SK-N-SH treated with all-trans-retinoic acid at 6 μM for 48 hours (cell line): ENCODE data around the gene ING3.

ENCODE experiments used
- ARNTL ChIP-seq: fragments of 450-650 bp; formaldehyde crosslinking; IDR thresholded peaks from 2 replicates; pipeline ENCODE4 v1.5.0; 2020; ENCODE audit warnings: low read depth, mild to moderate bottlenecking, moderate library complexity, borderline replicate concordance
- BACH2 ChIP-seq: fragments of 250-450 bp; sonication (Bioruptor Pico); IDR thresholded peaks from 2 replicates; pipeline ENCODE4 v1.9.0; 2021; ENCODE audit warnings: mild to moderate bottlenecking, borderline replicate concordance
- ESRRG ChIP-seq: fragments of 250-450 bp; sonication (Bioruptor Pico); IDR thresholded peaks from 2 replicates; pipeline ENCODE4 v1.6.1; 2021; ENCODE audit warnings: mild to moderate bottlenecking
- OSR1 ChIP-seq: fragments of 250-450 bp; sonication (Bioruptor Pico); IDR thresholded peaks from 2 replicates; pipeline ENCODE4 v1.8.0; 2022; ENCODE audit warnings: moderate library complexity, mild to moderate bottlenecking, inconsistent platforms
- PPARA ChIP-seq: fragments of 250-450 bp; sonication (Bioruptor Pico); IDR thresholded peaks from 2 replicates; pipeline ENCODE4 v1.5.0; 2020; ENCODE audit warnings: mild to moderate bottlenecking, borderline replicate concordance
- RARB ChIP-seq: fragments of 250-450 bp; sonication (Bioruptor Pico); IDR thresholded peaks from 2 replicates; pipeline ENCODE4 v1.8.0; 2021; ENCODE audit warnings: mild to moderate bottlenecking, moderate library complexity
- TOX ChIP-seq: fragments of 250-450 bp; sonication (Bioruptor Pico); IDR thresholded peaks from 2 replicates; pipeline ENCODE4 v1.8.0; 2021; ENCODE audit warnings: mild to moderate bottlenecking, moderate library complexity, borderline replicate concordance
- ZC3H10 ChIP-seq: fragments of 250-450 bp; sonication (Bioruptor Pico); IDR thresholded peaks from 2 replicates; pipeline ENCODE4 v1.5.1; 2021; ENCODE audit warnings: mild to moderate bottlenecking, moderate library complexity
- ZFP3 ChIP-seq: fragments of 250-450 bp; sonication (Bioruptor Pico); IDR thresholded peaks from 2 replicates; pipeline ENCODE4 v1.5.0; 2020; ENCODE audit warnings: mild to moderate bottlenecking, moderate library complexity
- ZFP30 ChIP-seq: fragments of 450-650 bp; formaldehyde crosslinking; IDR thresholded peaks from 2 replicates; pipeline ENCODE4 v1.5.0; 2022; ENCODE audit warnings: mild to moderate bottlenecking, moderate library complexity
- TF ChIP-seq, protein P1 (sequence below): fragments of 250-450 bp; sonication (Bioruptor Pico); IDR thresholded peaks from 2 replicates; pipeline ENCODE4 v1.5.1; 2020; ENCODE audit warnings: low read depth, mild to moderate bottlenecking, moderate library complexity
- TF ChIP-seq, protein P2 (sequence below): fragments of 250-450 bp; sonication (Bioruptor Pico); IDR thresholded peaks from 2 replicates; pipeline ENCODE4 v1.8.0; 2020; ENCODE audit warnings: mild to moderate bottlenecking, moderate library complexity, borderline replicate concordance
- TF ChIP-seq, protein P3 (sequence below): fragments of 250-450 bp; sonication (Bioruptor Pico); IDR thresholded peaks from 2 replicates; pipeline ENCODE4 v1.5.1; 2021; ENCODE audit warnings: mild to moderate bottlenecking, moderate library complexity

DNA sequence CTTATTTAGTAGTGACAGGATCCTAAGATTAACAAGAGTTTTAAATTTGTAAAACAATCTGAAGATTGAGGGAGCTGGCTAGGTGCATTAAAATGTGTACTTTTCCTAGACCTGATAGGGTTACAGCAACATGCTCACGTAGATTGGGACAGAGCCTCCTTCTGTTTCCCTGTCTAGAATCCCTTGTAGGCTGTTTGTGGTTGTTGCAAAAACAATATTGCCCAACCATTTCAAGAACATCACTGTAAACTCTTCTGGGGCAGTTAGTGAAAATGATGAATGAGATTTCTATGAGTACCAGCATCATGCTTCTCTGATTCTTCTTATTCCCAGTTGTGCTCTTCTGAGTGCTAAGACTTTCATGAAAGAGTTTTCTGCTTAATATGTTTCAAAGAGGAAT is 23.3 kb downstream of the ING3 start:
- TF ChIP-seq, protein P1, sequence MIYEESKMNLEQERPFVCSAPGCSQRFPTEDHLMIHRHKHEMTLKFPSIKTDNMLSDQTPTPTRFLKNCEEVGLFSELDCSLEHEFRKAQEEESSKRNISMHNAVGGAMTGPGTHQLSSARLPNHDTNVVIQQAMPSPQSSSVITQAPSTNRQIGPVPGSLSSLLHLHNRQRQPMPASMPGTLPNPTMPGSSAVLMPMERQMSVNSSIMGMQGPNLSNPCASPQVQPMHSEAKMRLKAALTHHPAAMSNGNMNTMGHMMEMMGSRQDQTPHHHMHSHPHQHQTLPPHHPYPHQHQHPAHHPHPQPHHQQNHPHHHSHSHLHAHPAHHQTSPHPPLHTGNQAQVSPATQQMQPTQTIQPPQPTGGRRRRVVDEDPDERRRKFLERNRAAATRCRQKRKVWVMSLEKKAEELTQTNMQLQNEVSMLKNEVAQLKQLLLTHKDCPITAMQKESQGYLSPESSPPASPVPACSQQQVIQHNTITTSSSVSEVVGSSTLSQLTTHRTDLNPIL (CRISPR knock-in tag): no peak
- TF ChIP-seq, protein P2, sequence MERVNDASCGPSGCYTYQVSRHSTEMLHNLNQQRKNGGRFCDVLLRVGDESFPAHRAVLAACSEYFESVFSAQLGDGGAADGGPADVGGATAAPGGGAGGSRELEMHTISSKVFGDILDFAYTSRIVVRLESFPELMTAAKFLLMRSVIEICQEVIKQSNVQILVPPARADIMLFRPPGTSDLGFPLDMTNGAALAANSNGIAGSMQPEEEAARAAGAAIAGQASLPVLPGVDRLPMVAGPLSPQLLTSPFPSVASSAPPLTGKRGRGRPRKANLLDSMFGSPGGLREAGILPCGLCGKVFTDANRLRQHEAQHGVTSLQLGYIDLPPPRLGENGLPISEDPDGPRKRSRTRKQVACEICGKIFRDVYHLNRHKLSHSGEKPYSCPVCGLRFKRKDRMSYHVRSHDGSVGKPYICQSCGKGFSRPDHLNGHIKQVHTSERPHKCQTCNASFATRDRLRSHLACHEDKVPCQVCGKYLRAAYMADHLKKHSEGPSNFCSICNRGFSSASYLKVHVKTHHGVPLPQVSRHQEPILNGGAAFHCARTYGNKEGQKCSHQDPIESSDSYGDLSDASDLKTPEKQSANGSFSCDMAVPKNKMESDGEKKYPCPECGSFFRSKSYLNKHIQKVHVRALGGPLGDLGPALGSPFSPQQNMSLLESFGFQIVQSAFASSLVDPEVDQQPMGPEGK: no peak
- TF ChIP-seq ZFP3 (CRISPR knock-in tag): no peak
- TF ChIP-seq RARB (CRISPR knock-in tag): no peak
- TF ChIP-seq OSR1: no peak
- TF ChIP-seq, protein P3, sequence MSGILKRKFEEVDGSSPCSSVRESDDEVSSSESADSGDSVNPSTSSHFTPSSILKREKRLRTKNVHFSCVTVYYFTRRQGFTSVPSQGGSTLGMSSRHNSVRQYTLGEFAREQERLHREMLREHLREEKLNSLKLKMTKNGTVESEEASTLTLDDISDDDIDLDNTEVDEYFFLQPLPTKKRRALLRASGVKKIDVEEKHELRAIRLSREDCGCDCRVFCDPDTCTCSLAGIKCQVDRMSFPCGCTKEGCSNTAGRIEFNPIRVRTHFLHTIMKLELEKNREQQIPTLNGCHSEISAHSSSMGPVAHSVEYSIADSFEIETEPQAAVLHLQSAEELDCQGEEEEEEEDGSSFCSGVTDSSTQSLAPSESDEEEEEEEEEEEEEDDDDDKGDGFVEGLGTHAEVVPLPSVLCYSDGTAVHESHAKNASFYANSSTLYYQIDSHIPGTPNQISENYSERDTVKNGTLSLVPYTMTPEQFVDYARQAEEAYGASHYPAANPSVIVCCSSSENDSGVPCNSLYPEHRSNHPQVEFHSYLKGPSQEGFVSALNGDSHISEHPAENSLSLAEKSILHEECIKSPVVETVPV (CRISPR knock-in tag): no peak
- TF ChIP-seq ZC3H10 (CRISPR knock-in tag): no peak
- no peak for TF ChIP-seq TOX (CRISPR knock-in tag)
- no peak for TF ChIP-seq PPARA (CRISPR knock-in tag)
- TF ChIP-seq ARNTL (CRISPR knock-in tag): no peak
- TF ChIP-seq ESRRG: no peak
- TF ChIP-seq BACH2 (CRISPR knock-in tag): no peak
- TF ChIP-seq ZFP30 (CRISPR knock-in tag): no peak
